HepG2 (cell line): ENCODE results near the gene CEP97. TPM values are rescaled to one million over a fixed set of nuclear protein-coding genes. Genes with fewer than 3 reads are reported as not detected.

Experiments
- CBFB ChIP-seq: sonication (generic); formaldehyde crosslinking; IDR thresholded peaks from 2 replicates; pipeline ENCODE4 v1.4.0; 2020; ENCODE audit warnings: missing genetic modification reagents
- CHCHD3 ChIP-seq: sonication (generic); formaldehyde crosslinking; IDR thresholded peaks from 2 replicates; pipeline ENCODE4 v1.8.0; 2022; ENCODE audit warnings: mild to moderate bottlenecking, missing genetic modification reagents, moderate library complexity
- EED ChIP-seq: sonication (generic); formaldehyde crosslinking; IDR thresholded peaks from 2 replicates; pipeline ENCODE4 v1.5.0; 2020; ENCODE audit warnings: mild to moderate bottlenecking, missing genetic modification reagents
- ELF1 ChIP-seq: sonication (generic); formaldehyde crosslinking; IDR thresholded peaks from 2 replicates; pipeline ENCODE4 v1.4.0; 2020; ENCODE audit warnings: missing genetic modification reagents
- HMGA1 ChIP-seq: sonication (generic); formaldehyde crosslinking; conservative IDR thresholded peaks from 2 replicates; pipeline ENCODE4 v1.4.0; 2020; ENCODE audit warnings: missing genetic modification reagents
- NFE2L2 ChIP-seq: fragments of 150-350 bp; IDR thresholded peaks from 2 replicates; pipeline ENCODE4 v1.6.1; 2014; ENCODE audit warnings: low read length
- RBFOX2 ChIP-seq: fragments of 200-400 bp; formaldehyde crosslinking; IDR thresholded peaks from 2 replicates; pipeline ENCODE4 v1.6.1; 2017; ENCODE audit warnings: low read depth, mild to moderate bottlenecking, low read length
- SMC3 ChIP-seq: IDR thresholded peaks from 2 replicates; pipeline ENCODE4 v1.6.1; 2011; ENCODE audit warnings: low read length, improper control_type of control experiment
- SPEN ChIP-seq: sonication (generic); formaldehyde crosslinking; IDR thresholded peaks from 2 replicates; pipeline ENCODE4 v1.5.1; 2020; ENCODE audit warnings: low read depth, mild to moderate bottlenecking, missing genetic modification reagents
- SRY ChIP-seq: sonication (generic); formaldehyde crosslinking; IDR thresholded peaks from 2 replicates; pipeline ENCODE4 v1.8.0; 2022; ENCODE audit warnings: mild to moderate bottlenecking, missing genetic modification reagents
- XBP1 ChIP-seq: sonication (generic); formaldehyde crosslinking; IDR thresholded peaks from 2 replicates; pipeline ENCODE4 v1.5.0; 2020; ENCODE audit warnings: missing genetic modification reagents
- ZFP90 ChIP-seq: sonication (generic); formaldehyde crosslinking; IDR thresholded peaks from 2 replicates; pipeline ENCODE4 v1.8.0; 2022; ENCODE audit warnings: missing genetic modification reagents, mild to moderate bottlenecking, inconsistent platforms, borderline replicate concordance
- ZNF264 ChIP-seq: sonication (generic); formaldehyde crosslinking; IDR thresholded peaks from 2 replicates; pipeline ENCODE4 v1.4.0; 2020; ENCODE audit warnings: missing genetic modification reagents
- ZNF605 ChIP-seq: sonication (generic); formaldehyde crosslinking; IDR thresholded peaks from 2 replicates; pipeline ENCODE4 v1.8.0; 2022; ENCODE audit warnings: mild to moderate bottlenecking, missing genetic modification reagents
- ZSCAN12 ChIP-seq: sonication (generic); formaldehyde crosslinking; IDR thresholded peaks from 2 replicates; pipeline ENCODE4 v1.9.0; 2021; ENCODE audit warnings: mild to moderate bottlenecking, missing genetic modification reagents
- polyA plus RNA-seq, 8 experiments: library from polyadenylated mRNA; depleted of rRNA in 3 of 8; stranded (reverse) in 7 of 8; unstranded in 1 of 8; fragments of >200 nt; fragmentation: Illumina TruSeq in 4 of 8; extraction: Trizol in 4 of 8; gene quantifications; 2 replicates each; pipeline versions ENCODE4 v1.2.1 to v1.2.3, GENCODE V29; 2011 to 2016; ENCODE audit warnings: low read depth in 4 of 8, missing spikeins in 1 of 8, mixed read lengths in 1 of 8; ENCODE audit not compliant: insufficient read depth in 1 of 8
- total RNA-seq, 5 experiments: library from RNA; depleted of rRNA; stranded (reverse); fragments of >200 nt; fragmentation: Illumina TruSeq; extraction: Trizol; gene quantifications; 2 replicates each; pipeline ENCODE4 v1.2.3, GENCODE V29; 2016; ENCODE audit warnings: low read depth in 1 of 5
- TF ChIP-seq, protein P1 (sequence below): sonication (generic); formaldehyde crosslinking; IDR thresholded peaks from 2 replicates; pipeline ENCODE4 v1.4.0; 2020; ENCODE audit warnings: mild to moderate bottlenecking, missing genetic modification reagents, borderline replicate concordance
- TF ChIP-seq, protein P2 (sequence below): sonication (generic); formaldehyde crosslinking; IDR thresholded peaks from 2 replicates; pipeline ENCODE4 v1.4.0; 2020; ENCODE audit warnings: missing genetic modification reagents
- TF ChIP-seq, protein P3 (sequence below): sonication (generic); formaldehyde crosslinking; IDR thresholded peaks from 2 replicates; pipeline ENCODE4 v1.4.0; 2020; ENCODE audit warnings: missing genetic modification reagents, borderline replicate concordance
- TF ChIP-seq, protein P4 (sequence below): sonication (generic); formaldehyde crosslinking; IDR thresholded peaks from 2 replicates; pipeline ENCODE4 v1.4.0; 2020; ENCODE audit warnings: missing genetic modification reagents; ENCODE audit errors: not compliant biosample characterization

The CEP97 gene
- total and polyA plus RNA-seq, 2 of the 13 experiments (the other 11 are each of a cell fraction or from before 2014, with no cell fraction given), result 0.99 to 6.5 TPM

DNA sequence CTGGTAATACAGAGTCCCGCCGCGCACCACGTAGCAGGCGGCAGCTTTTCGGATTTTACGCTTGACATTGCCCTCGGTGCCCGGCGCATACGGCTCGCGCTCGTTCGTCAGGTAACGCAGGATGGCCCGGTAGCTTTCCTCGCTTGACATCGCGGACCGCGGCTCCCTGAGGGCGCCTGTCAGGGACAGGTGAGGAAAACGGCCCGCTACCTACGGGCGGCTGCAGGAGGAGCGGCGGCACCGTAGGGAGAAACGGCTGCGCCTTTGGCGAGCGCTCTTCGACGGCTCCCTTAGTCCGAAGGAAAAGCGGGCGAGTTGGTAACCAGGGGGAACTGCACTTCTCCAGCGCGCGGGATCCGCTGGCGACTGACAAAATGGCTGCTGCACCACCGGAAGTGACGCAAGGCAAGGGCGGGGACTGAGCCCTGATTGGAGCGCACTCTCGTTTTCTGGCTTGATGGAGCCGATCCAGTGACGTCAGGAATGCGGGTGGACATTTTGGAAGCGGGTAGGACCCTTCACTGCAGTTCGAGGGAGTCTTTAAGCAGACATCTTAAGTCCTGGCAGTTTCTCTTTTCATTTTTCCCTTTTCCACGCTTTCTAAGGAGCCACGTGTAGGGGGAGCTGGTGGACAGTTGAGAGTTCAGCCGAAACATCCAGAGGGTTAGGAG is 47.5 kb upstream of the CEP97 start, which contains the start of gene ZBTB11 (continued):
- TF ChIP-seq, protein P1, sequence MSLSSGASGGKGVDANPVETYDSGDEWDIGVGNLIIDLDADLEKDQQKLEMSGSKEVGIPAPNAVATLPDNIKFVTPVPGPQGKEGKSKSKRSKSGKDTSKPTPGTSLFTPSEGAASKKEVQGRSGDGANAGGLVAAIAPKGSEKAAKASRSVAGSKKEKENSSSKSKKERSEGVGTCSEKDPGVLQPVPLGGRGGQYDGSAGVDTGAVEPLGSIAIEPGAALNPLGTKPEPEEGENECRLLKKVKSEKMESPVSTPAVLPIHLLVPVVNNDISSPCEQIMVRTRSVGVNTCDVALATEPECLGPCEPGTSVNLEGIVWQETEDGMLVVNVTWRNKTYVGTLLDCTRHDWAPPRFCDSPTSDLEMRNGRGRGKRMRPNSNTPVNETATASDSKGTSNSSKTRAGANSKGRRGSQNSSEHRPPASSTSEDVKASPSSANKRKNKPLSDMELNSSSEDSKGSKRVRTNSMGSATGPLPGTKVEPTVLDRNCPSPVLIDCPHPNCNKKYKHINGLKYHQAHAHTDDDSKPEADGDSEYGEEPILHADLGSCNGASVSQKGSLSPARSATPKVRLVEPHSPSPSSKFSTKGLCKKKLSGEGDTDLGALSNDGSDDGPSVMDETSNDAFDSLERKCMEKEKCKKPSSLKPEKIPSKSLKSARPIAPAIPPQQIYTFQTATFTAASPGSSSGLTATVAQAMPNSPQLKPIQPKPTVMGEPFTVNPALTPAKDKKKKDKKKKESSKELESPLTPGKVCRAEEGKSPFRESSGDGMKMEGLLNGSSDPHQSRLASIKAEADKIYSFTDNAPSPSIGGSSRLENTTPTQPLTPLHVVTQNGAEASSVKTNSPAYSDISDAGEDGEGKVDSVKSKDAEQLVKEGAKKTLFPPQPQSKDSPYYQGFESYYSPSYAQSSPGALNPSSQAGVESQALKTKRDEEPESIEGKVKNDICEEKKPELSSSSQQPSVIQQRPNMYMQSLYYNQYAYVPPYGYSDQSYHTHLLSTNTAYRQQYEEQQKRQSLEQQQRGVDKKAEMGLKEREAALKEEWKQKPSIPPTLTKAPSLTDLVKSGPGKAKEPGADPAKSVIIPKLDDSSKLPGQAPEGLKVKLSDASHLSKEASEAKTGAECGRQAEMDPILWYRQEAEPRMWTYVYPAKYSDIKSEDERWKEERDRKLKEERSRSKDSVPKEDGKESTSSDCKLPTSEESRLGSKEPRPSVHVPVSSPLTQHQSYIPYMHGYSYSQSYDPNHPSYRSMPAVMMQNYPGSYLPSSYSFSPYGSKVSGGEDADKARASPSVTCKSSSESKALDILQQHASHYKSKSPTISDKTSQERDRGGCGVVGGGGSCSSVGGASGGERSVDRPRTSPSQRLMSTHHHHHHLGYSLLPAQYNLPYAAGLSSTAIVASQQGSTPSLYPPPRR, result 0 out of 2 replicates have a peak, but pooled peaks have one; percentile 61
- TF ChIP-seq CBFB (CRISPR knock-in tag) (peak; percentile 70; the same call in 1 of the 2 replicates), ZNF264 (CRISPR knock-in tag) (peak; percentile 60), EED (CRISPR knock-in tag) (0 out of 2 replicates have a peak, but pooled peaks have one; percentile 67), ZFP90 (peak; percentile 88), HMGA1 (no peak), ELF1 (CRISPR knock-in tag) (peak; percentile 72), XBP1 (CRISPR knock-in tag) (peak; percentile 62; the same call in 1 of the 2 replicates), NFE2L2 (0 out of 2 replicates have a peak, but pooled peaks have one; percentile 2), SPEN (CRISPR knock-in tag) (peak; percentile 78), RBFOX2 (peak; percentile 86), ZNF605 (CRISPR knock-in tag) (peak; percentile 95), ZSCAN12 (CRISPR knock-in tag) (no peak), SRY (CRISPR knock-in tag) (0 out of 2 replicates have a peak, but pooled peaks have one; percentile 5), CHCHD3 (CRISPR knock-in tag) (no peak), SMC3 (no peak)
- TF ChIP-seq, protein P2, sequence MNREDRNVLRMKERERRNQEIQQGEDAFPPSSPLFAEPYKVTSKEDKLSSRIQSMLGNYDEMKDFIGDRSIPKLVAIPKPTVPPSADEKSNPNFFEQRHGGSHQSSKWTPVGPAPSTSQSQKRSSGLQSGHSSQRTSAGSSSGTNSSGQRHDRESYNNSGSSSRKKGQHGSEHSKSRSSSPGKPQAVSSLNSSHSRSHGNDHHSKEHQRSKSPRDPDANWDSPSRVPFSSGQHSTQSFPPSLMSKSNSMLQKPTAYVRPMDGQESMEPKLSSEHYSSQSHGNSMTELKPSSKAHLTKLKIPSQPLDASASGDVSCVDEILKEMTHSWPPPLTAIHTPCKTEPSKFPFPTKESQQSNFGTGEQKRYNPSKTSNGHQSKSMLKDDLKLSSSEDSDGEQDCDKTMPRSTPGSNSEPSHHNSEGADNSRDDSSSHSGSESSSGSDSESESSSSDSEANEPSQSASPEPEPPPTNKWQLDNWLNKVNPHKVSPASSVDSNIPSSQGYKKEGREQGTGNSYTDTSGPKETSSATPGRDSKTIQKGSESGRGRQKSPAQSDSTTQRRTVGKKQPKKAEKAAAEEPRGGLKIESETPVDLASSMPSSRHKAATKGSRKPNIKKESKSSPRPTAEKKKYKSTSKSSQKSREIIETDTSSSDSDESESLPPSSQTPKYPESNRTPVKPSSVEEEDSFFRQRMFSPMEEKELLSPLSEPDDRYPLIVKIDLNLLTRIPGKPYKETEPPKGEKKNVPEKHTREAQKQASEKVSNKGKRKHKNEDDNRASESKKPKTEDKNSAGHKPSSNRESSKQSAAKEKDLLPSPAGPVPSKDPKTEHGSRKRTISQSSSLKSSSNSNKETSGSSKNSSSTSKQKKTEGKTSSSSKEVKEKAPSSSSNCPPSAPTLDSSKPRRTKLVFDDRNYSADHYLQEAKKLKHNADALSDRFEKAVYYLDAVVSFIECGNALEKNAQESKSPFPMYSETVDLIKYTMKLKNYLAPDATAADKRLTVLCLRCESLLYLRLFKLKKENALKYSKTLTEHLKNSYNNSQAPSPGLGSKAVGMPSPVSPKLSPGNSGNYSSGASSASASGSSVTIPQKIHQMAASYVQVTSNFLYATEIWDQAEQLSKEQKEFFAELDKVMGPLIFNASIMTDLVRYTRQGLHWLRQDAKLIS (CRISPR knock-in tag), result no peak
- TF ChIP-seq, protein P3, sequence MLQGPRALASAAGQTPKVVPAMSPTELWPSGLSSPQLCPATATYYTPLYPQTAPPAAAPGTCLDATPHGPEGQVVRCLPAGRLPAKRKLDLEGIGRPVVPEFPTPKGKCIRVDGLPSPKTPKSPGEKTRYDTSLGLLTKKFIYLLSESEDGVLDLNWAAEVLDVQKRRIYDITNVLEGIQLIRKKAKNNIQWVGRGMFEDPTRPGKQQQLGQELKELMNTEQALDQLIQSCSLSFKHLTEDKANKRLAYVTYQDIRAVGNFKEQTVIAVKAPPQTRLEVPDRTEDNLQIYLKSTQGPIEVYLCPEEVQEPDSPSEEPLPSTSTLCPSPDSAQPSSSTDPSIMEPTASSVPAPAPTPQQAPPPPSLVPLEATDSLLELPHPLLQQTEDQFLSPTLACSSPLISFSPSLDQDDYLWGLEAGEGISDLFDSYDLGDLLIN, result 0 out of 2 replicates have a peak, but pooled peaks have one; percentile 77
- TF ChIP-seq, protein P4, sequence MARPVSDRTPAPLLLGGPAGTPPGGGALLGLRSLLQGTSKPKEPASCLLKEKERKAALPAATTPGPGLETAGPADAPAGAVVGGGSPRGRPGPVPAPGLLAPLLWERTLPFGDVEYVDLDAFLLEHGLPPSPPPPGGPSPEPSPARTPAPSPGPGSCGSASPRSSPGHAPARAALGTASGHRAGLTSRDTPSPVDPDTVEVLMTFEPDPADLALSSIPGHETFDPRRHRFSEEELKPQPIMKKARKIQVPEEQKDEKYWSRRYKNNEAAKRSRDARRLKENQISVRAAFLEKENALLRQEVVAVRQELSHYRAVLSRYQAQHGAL (CRISPR knock-in tag), result peak; percentile 64
